ENCODE data around the gene SLC38A9.
"Not testable (repeated sequence)": the region's sequence is repeated elsewhere in the genome, so short reads cannot be mapped to it uniquely, and the experiment has no call there.

SLC38A9 gene

GRCh38 chr5:55702598-55703345 is 9.4 kb downstream of the SLC38A9 start:
- DNase-seq = no peak

GRCh38 chr5:55701462-55702103 is 10.5 kb downstream of the SLC38A9 start:
- DNase-seq = no peak

- no peak for DNase-seq
These were observed 11.4 kb downstream of the SLC38A9 start for GRCh38 chr5:55700745-55701144.

GRCh38 chr5:55699041-55699688 is 13.0 kb downstream of the SLC38A9 start:
- no peak for DNase-seq

- not testable (repeated sequence) for DNase-seq
These were observed 15.4 kb downstream of the SLC38A9 start for GRCh38 chr5:55696704-55697103.

GRCh38 chr5:55694152-55694830 is 17.8 kb downstream of the SLC38A9 start:
- DNase-seq = peak; percentile 40

GRCh38 chr5:55692509-55692908 is 19.6 kb downstream of the SLC38A9 start:
- no peak for DNase-seq

GRCh38 chr5:55692106-55692417 is 20.1 kb downstream of the SLC38A9 start:
- DNase-seq = no peak

GRCh38 chr5:55691265-55692105 is 20.6 kb downstream of the SLC38A9 start:
- DNase-seq = peak; percentile 48

GRCh38 chr5:55682071-55682470 is 30.1 kb downstream of the SLC38A9 start:
- DNase-seq = no peak

- no peak for DNase-seq
These were observed 30.8 kb downstream of the SLC38A9 start for GRCh38 chr5:55681301-55681700.

- no peak for DNase-seq
These were observed 31.8 kb downstream of the SLC38A9 start for GRCh38 chr5:55680353-55680752.

GRCh38 chr5:55679556-55679955 is 32.6 kb downstream of the SLC38A9 start:
- DNase-seq = no peak

GRCh38 chr5:55675119-55675518 is 37.0 kb downstream of the SLC38A9 start:
- no peak for DNase-seq

- no peak for DNase-seq
These were observed 37.8 kb downstream of the SLC38A9 start for GRCh38 chr5:55674340-55674739.

GRCh38 chr5:55672477-55672911 is 39.6 kb downstream of the SLC38A9 start:
- DNase-seq = no peak

- DNase-seq = peak; percentile 11
These were observed 40.1 kb downstream of the SLC38A9 start for GRCh38 chr5:55671975-55672374.

GRCh38 chr5:55668356-55668755 is 43.8 kb downstream of the SLC38A9 start:
- DNase-seq = peak; percentile 83

- no peak for DNase-seq
These were observed 44.2 kb downstream of the SLC38A9 start for GRCh38 chr5:55667938-55668337.

GRCh38 chr5:55665065-55665464 is 47.1 kb downstream of the SLC38A9 start:
- no peak for DNase-seq

GRCh38 chr5:55657443-55657842 is 54.7 kb downstream of the SLC38A9 start:
- no peak for DNase-seq

GRCh38 chr5:55650386-55650785 is 61.7 kb downstream of the SLC38A9 start:
- DNase-seq = peak; percentile 28

GRCh38 chr5:55649963-55650362 is 62.2 kb downstream of the SLC38A9 start:
- no peak for DNase-seq

Measured in EL (cell line).